NOMO-1 (cell line): Measurements from ENCODE around the gene C22orf31.

Source experiments
- DNase-seq, 2 experiments: peaks; one replicate each; lab custom pipeline; 2025; ENCODE audit not compliant: unreplicated experiment in 2 of 2; lab: John Stamatoyannopoulos, UW

The C22orf31 gene

GRCh38 chr22:29030016-29030617, 31.5 kb downstream of the C22orf31 start:
- DNase-seq, result no peak

- DNase-seq, result no peak
Observed at GRCh38 chr22:29029202-29030000, 32.2 kb downstream of the C22orf31 start.

- no peak for DNase-seq
Observed at GRCh38 chr22:29028468-29028867, 33.2 kb downstream of the C22orf31 start.

GRCh38 chr22:29026579-29026978, 35.1 kb downstream of the C22orf31 start:
- no peak for DNase-seq

- no peak for DNase-seq
Observed at GRCh38 chr22:29023172-29023796, 38.3 kb downstream of the C22orf31 start.

- DNase-seq, result no peak
Observed at GRCh38 chr22:29022101-29022817, 39.4 kb downstream of the C22orf31 start.

GRCh38 chr22:29018293-29019189, 43.1 kb downstream of the C22orf31 start:
- DNase-seq, result no peak

GRCh38 chr22:29016067-29016938, 45.3 kb downstream of the C22orf31 start:
- DNase-seq, result no peak

GRCh38 chr22:29014773-29015172, 46.9 kb downstream of the C22orf31 start:
- DNase-seq, result no peak

GRCh38 chr22:29014293-29014692, 47.3 kb downstream of the C22orf31 start:
- no peak for DNase-seq

- DNase-seq, result no peak
Observed at GRCh38 chr22:29012952-29013351, 48.7 kb downstream of the C22orf31 start.

- no peak for DNase-seq
Observed at GRCh38 chr22:29012101-29012433, 49.6 kb downstream of the C22orf31 start.

GRCh38 chr22:29011240-29012100, 50.2 kb downstream of the C22orf31 start:
- DNase-seq, result no peak

- DNase-seq, result no peak
Observed at GRCh38 chr22:29009148-29009547, 52.5 kb downstream of the C22orf31 start.
